ENCODE measurements around the gene CCDC70.
A peak's percentile ranks its signal among the peaks of the same experiment; 100 is the strongest.

The CCDC70 gene

GRCh38 chr13:51844862-51845573 is 16.8 kb upstream of the CCDC70 start, which contains the start of gene TMEM272:
Gene TMEM272, minus strand, starts transcription at chr13:51845177. Its CDS starts 6,647 bp downstream, at chr13:51838530.
- peak; percentile 96 for TF ChIP-seq CTCF (IDR thresholded peaks at IDR 0.05; ENCODE audit: low read depth, low read length)
- peak; percentile 36 to 41 for DNase-seq (ENCODE audit: low read depth in 2 of 2)
- no peak within 1 kb of the TSS for H3K4me3 ChIP-seq (replicated peaks in 1 of 2; ENCODE audit: low read depth in 2 of 2, low read length in 2 of 2)

GRCh38 chr13:51845574-51846318 is 16.0 kb upstream of the CCDC70 start:
- no peak overlapping the region for H3K4me3 ChIP-seq (replicated peaks in 1 of 2; ENCODE audit: low read depth in 2 of 2, low read length in 2 of 2)
- DNase-seq (ENCODE audit: low read depth in 2 of 2) = no peak
- TF ChIP-seq CTCF (IDR thresholded peaks at IDR 0.05; ENCODE audit: low read depth, low read length) = no peak

- peak in 1 of 2 donors; percentile 13 for DNase-seq (ENCODE audit: low read depth in 2 of 2)
- no peak overlapping the region for H3K4me3 ChIP-seq (replicated peaks in 1 of 2; ENCODE audit: low read depth in 2 of 2, low read length in 2 of 2)
- TF ChIP-seq CTCF (IDR thresholded peaks at IDR 0.05; ENCODE audit: low read depth, low read length) = no peak
These were observed 15.0 kb upstream of the CCDC70 start for GRCh38 chr13:51846756-51847155.

- no peak for TF ChIP-seq CTCF (IDR thresholded peaks at IDR 0.05; ENCODE audit: low read depth, low read length)
These were observed 13.1 kb upstream of the CCDC70 start for GRCh38 chr13:51848674-51849073.

GRCh38 chr13:51849145-51850101 is 12.3 kb upstream of the CCDC70 start:
- H3K4me3 ChIP-seq (replicated peaks in 1 of 2; ENCODE audit: low read depth in 2 of 2, low read length in 2 of 2) = no peak overlapping the region
- peak; percentile 10 to 47 for DNase-seq (ENCODE audit: low read depth in 2 of 2)
- peak; percentile 62 for TF ChIP-seq CTCF (IDR thresholded peaks at IDR 0.05; ENCODE audit: low read depth, low read length)

More at GRCh38 chr13:51848674-51849073, 13.1 kb upstream of the CCDC70 start:
- H3K4me3 ChIP-seq (replicated peaks in 1 of 2; ENCODE audit: low read depth in 2 of 2, low read length in 2 of 2) = no peak overlapping the region
- peak; percentile 7 to 69 for DNase-seq (ENCODE audit: low read depth in 2 of 2)

GRCh38 chr13:51856027-51856736 is 5.6 kb upstream of the CCDC70 start:
- no peak for TF ChIP-seq CTCF (IDR thresholded peaks at IDR 0.05; ENCODE audit: low read depth, low read length)
- no peak overlapping the region for H3K4me3 ChIP-seq (replicated peaks in 1 of 2; ENCODE audit: low read depth in 2 of 2, low read length in 2 of 2)
- DNase-seq (ENCODE audit: low read depth in 2 of 2) = no peak

All from cardiac fibroblast (primary cell).